OCI-LY7 (cell line): Measurements from ENCODE around the gene SLC5A4. TPM values are rescaled to one million over a fixed set of nuclear protein-coding genes. Genes with fewer than 3 reads are reported as not detected.

ENCODE experiments used
- BruUV-seq: library from RNA; stranded (reverse); fragments of 400-500 nt; replicated peaks from 2 replicates; lab custom pipeline; 2021; lab: Mats Ljungman, UMichigan
- CTCF ChIA-PET: fragments of 300-600 bp; sonication (Branson Sonifier 250); formaldehyde crosslinking; loops from one replicate; lab custom pipeline; 2022; ENCODE audit warnings: antibody characterized with exemption; ENCODE audit not compliant: unreplicated experiment; lab: Charles Lee
- POLR2A ChIA-PET: fragments of 300-600 bp; sonication (Branson Sonifier 250); formaldehyde crosslinking; loops from one replicate; lab custom pipeline; 2022; ENCODE audit warnings: antibody characterized with exemption; lab: Charles Lee
- DNase-seq: peaks from one replicate; pipeline ENCODE4 v3.0.0-alpha.2; 2015; ENCODE audit warnings: low spot score
- H2AFZ ChIP-seq: fragments of 200-600 bp; sonication (generic), shearing (Covaris generic); 2 replicates; pipeline ENCODE4 v1.6.1; 2014; ENCODE audit warnings: mild to moderate bottlenecking, antibody characterized with exemption, low read length, moderate library complexity
- H3K27ac ChIP-seq: fragments of 200-600 bp; sonication (generic); 2 replicates; pipeline ENCODE4 v1.5.1; 2014; ENCODE audit warnings: mixed run types, low read depth, mild to moderate bottlenecking, moderate library complexity, low read length, inconsistent platforms; ENCODE audit not compliant: poor library complexity, severe bottlenecking
- H3K36me3 ChIP-seq: fragments of 200-600 bp; sonication (generic); 2 replicates; pipeline ENCODE4 v1.6.1; 2014; ENCODE audit warnings: mild to moderate bottlenecking, antibody characterized with exemption, low read length, moderate library complexity, mixed read lengths; ENCODE audit not compliant: insufficient read depth
- H3K4me1 ChIP-seq: fragments of 200-600 bp; sonication (generic); 2 replicates; pipeline ENCODE4 v1.5.1; 2014; ENCODE audit warnings: mild to moderate bottlenecking, low read length; ENCODE audit not compliant: insufficient read depth, poor library complexity, severe bottlenecking
- H3K4me2 ChIP-seq: fragments of 200-600 bp; sonication (generic); 2 replicates; pipeline ENCODE4 v1.6.1; 2014; ENCODE audit warnings: mild to moderate bottlenecking, low read length
- H3K4me3 ChIP-seq: fragments of 200-600 bp; sonication (generic); 2 replicates; pipeline ENCODE4 v1.5.1; 2014; ENCODE audit warnings: mild to moderate bottlenecking, low read depth, low read length; ENCODE audit not compliant: poor library complexity, severe bottlenecking
- H3K79me2 ChIP-seq: fragments of 200-600 bp; sonication (generic); 2 replicates; pipeline ENCODE4 v1.6.1; 2016; ENCODE audit warnings: low read depth, mild to moderate bottlenecking, low read length, moderate library complexity, mixed read lengths; ENCODE audit not compliant: insufficient read depth
- H3K9me2 ChIP-seq: fragments of 200-600 bp; sonication (generic); 2 replicates; pipeline ENCODE4 v1.6.1; 2016; ENCODE audit warnings: mild to moderate bottlenecking, low read length, mixed read lengths; ENCODE audit not compliant: insufficient read depth
- H3K9me3 ChIP-seq: fragments of 200-600 bp; sonication (generic); 2 replicates; pipeline ENCODE4 v1.6.1; 2014; ENCODE audit warnings: mild to moderate bottlenecking, mixed run types, low read length, mixed read lengths
- H4K20me1 ChIP-seq: fragments of 200-600 bp; sonication (generic); 2 replicates; pipeline ENCODE4 v1.6.1; 2014; ENCODE audit warnings: mild to moderate bottlenecking, antibody characterized with exemption, low read length, moderate library complexity, mixed read lengths; ENCODE audit not compliant: insufficient read depth
- EZH2phosphoT487 ChIP-seq: fragments of 200-600 bp; sonication (generic); IDR thresholded peaks from 2 replicates; pipeline ENCODE4 v1.6.1; 2018; ENCODE audit warnings: low read depth, borderline replicate concordance, mild to moderate bottlenecking, mixed run types, antibody characterized with exemption, low read length, moderate library complexity, mixed read lengths
- intact Hi-C: fragments of 100-400 bp; cut with micrococcal nuclease; formaldehyde crosslinking; loops from one replicate; pipeline ENCODE4 v1.10.0; 2022; ENCODE audit not compliant: unreplicated experiment
- total RNA-seq, 2 experiments: library from RNA; depleted of rRNA in 1 of 2; stranded (reverse); fragments of >200 nt in 1 of 2; shearing (Covaris generic) in 1 of 2; gene quantifications; 2 replicates each; pipeline ENCODE4 v1.2.3, GENCODE V29; 2014 to 2022
- TF ChIP-seq, protein P1 (sequence below): fragments of 200-600 bp; sonication (generic); conservative IDR thresholded peaks from 2 replicates; pipeline ENCODE4 v1.5.1; 2014; ENCODE audit warnings: mild to moderate bottlenecking, antibody characterized with exemption, low read length, moderate library complexity, mixed read lengths

SLC5A4 gene
- total RNA-seq, 2 experiments from 2014 or later: not detected

- Histone ChIP-seq H3K79me2 (no peaks in the 10 kb centered on the region), H3K27ac (no peak overlapping the region), H3K4me3 (no peak overlapping the region), H3K36me3 (no peaks in the 10 kb centered on the region), H2AFZ (no peak overlapping the region), H3K4me1 (no peaks in the 10 kb centered on the region), H3K9me3 (no peaks in the 10 kb centered on the region), H4K20me1 (no peaks in the 10 kb centered on the region), H3K4me2 (no peak overlapping the region), H3K9me2 (no peaks in the 10 kb centered on the region)
- intact Hi-C loops: loop anchor here (10.0 kb wide), 1 partner anchor 268 kb away; the partner anchor contains the start of gene FBXO7
- TF ChIP-seq EZH2phosphoT487: no peak
- TF ChIP-seq, protein P1, sequence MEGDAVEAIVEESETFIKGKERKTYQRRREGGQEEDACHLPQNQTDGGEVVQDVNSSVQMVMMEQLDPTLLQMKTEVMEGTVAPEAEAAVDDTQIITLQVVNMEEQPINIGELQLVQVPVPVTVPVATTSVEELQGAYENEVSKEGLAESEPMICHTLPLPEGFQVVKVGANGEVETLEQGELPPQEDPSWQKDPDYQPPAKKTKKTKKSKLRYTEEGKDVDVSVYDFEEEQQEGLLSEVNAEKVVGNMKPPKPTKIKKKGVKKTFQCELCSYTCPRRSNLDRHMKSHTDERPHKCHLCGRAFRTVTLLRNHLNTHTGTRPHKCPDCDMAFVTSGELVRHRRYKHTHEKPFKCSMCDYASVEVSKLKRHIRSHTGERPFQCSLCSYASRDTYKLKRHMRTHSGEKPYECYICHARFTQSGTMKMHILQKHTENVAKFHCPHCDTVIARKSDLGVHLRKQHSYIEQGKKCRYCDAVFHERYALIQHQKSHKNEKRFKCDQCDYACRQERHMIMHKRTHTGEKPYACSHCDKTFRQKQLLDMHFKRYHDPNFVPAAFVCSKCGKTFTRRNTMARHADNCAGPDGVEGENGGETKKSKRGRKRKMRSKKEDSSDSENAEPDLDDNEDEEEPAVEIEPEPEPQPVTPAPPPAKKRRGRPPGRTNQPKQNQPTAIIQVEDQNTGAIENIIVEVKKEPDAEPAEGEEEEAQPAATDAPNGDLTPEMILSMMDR: peak; percentile 74
- DNase-seq: peak; percentile 42
- ChIA-PET POLR2A (no interaction called here), CTCF (no interaction called here)
- no TSS peak for BruUV-seq
Measured at GRCh38 chr22:32206774-32207758, 48.1 kb downstream of the SLC5A4 start.

DNA sequence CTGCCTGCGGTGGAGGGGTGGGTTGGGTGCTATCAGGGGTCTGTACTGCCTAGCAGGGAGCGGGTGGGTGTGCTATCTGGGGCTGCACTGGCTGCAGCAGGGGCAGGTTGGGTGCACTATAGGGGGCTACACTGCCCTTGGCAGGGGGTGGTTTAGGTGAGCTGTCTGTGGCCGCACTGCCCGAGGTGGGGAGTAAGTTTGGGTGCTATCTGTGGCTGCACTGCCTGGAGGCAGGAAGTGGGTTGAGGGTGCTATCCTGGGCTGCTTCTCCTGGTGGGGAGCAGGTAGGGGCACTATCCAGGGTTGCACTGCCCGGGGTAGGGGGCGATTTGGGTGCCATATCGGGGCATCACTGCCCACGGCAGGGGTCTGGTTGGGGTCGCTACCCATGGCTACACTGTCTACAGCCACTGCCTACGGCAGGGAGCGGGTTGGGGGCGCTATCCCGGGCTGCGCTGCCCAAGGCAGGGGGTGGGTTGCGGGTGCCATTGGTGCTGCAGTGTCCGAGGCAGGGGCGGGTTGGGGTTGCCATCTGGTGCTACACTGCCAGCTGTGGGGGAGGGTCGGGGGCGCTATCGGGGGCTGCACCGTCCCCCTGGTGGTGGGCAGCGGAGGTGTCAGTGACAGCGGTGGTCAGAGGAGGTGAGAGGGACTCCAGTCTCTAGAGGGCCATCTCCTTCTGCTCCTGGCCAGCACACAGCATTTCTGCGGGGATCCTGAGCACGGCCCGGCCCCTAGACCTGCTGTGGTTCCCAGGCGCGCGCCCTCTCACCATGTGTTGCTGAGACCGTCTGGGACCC lies 49.0 kb downstream of the SLC5A4 start:
- Histone ChIP-seq H3K79me2 (no peaks in the 10 kb centered on the region), H3K4me1 (no peaks in the 10 kb centered on the region), H3K36me3 (no peaks in the 10 kb centered on the region), H2AFZ (no peak overlapping the region), H3K9me3 (no peaks in the 10 kb centered on the region), H3K9me2 (no peaks in the 10 kb centered on the region), H3K4me3 (no peak overlapping the region), H3K27ac (no peak overlapping the region), H4K20me1 (no peaks in the 10 kb centered on the region), H3K4me2 (no peak overlapping the region)
- no peak for DNase-seq
- POLR2A ChIA-PET: no interaction called here
- intact Hi-C loops: loop anchor here (10.0 kb wide), 1 partner anchor 269 kb away; the partner anchor contains the start of gene FBXO7
- CTCF ChIA-PET: no interaction called here
- BruUV-seq: no TSS peak
- no peak for TF ChIP-seq EZH2phosphoT487
- TF ChIP-seq, protein P1: no peak
